ENCODE measurements around the gene ZDHHC12. TPM values are rescaled to one million over a fixed set of nuclear protein-coding genes. Genes with fewer than 3 reads are reported as not detected.
"Not testable (repeated sequence)": the region's sequence is repeated elsewhere in the genome, so short reads cannot be mapped to it uniquely, and the experiment has no call there.

ZDHHC12 gene
- total RNA-seq, 2 experiments from 2014 or later, result 45.3 to 49.5 TPM

- ATAC-seq (no peak), DNase-seq (no peak)
- no peak overlapping the region for H3K4me3 Mint-ChIP-seq
- no peak overlapping the region for H3K27ac Mint-ChIP-seq
- peaks cover 17% of the 10 kb centered on the region for H3K4me1 Mint-ChIP-seq
- ChIA-PET CTCF (interaction anchor here (0.6 to 1.4 kb wide), 4 partner anchors 10 to 121 kb away, joined by 3 to 6 read pairs (median 3); partner anchors contain the start of gene ENDOG), POLR2A (interaction anchor here (0.5 to 1.8 kb wide), 6 partner anchors 8 to 237 kb away, joined by 3 to 7 read pairs (median 4); partner anchors contain the start of gene SET)
- peaks cover 46% of the 10 kb centered on the region for H3K36me3 Mint-ChIP-seq (ENCODE audit: low read depth)
- no peaks in the 10 kb centered on the region for H3K9me3 Mint-ChIP-seq (ENCODE audit: low read depth)
- intact Hi-C loops (cut with DNase I, micrococcal nuclease), result no loop called here
- H3K27me3 Mint-ChIP-seq, result no peaks in the 10 kb centered on the region
Measured at GRCh38 chr9:128696923-128697707, 26.8 kb downstream of the ZDHHC12 start.

DNA sequence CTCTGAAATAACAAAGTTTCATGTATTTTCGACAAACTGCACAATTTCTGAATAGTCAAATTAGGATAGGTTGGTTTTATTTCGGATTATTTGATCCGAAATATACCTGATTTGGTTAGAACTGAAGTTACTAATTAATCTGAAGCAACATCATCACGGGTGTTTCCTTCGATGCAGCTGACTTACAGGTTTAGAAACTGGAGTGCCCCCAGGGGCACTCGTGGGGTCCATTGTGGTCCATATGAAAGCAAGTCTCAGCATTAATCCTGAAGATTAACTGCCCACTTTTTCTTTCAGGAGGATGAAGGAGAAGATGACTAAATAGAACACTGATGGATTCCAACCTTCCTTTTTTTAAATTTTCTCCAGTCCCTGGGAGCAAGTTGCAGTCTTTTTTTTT lies 29.6 kb downstream of the ZDHHC12 start:
- POLR2A ChIA-PET, result no interaction called here
- peak overlapping the region; percentile 42 for H3K27ac Mint-ChIP-seq

DNA sequence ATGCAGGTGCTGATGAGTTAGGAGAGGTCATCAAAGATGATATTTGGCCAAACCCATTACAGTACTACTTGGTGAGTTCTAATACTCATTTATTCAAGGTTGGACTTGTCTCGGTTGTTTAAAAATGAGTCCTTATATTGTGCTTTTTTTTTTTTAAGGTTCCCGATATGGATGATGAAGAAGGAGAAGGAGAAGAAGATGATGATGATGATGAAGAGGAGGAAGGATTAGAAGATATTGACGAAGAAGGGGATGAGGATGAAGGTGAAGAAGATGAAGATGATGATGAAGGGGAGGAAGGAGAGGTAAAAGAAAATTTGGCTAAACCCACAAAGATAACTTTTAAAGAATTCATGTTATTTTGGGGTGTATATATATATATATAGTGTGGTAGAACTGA lies 30.2 kb downstream of the ZDHHC12 start:
- ChIA-PET CTCF (interaction anchor here (0.6 to 4.4 kb wide), 5 partner anchors 8 to 102 kb away, joined by 3 to 24 read pairs (median 3); partner anchors contain the start of gene PKN3), POLR2A (interaction anchor here (0.6 to 1.2 kb wide), 2 partner anchors 12 to 31 kb away, joined by 3 to 5 read pairs; partner anchors contain the start of gene ZDHHC12)
- H3K27me3 Mint-ChIP-seq; DNase-seq; intact Hi-C loops (cut with DNase I, micrococcal nuclease); ATAC-seq; H3K9me3 Mint-ChIP-seq (ENCODE audit: low read depth); H3K4me3 Mint-ChIP-seq: not testable (repeated sequence)
- Mint-ChIP-seq H3K4me1 (peaks cover 22% of the 10 kb centered on the region), H3K27ac (peak overlapping the region; percentile 18), H3K36me3 (ENCODE audit: low read depth) (peaks cover 63% of the 10 kb centered on the region)

More for the DNA sequence above, 29.6 kb downstream of the ZDHHC12 start:
- no peak for DNase-seq
- Mint-ChIP-seq H3K27me3 (no peaks in the 10 kb centered on the region), H3K4me1 (peaks cover 22% of the 10 kb centered on the region), H3K36me3 (ENCODE audit: low read depth) (peaks cover 63% of the 10 kb centered on the region), H3K4me3 (no peak overlapping the region), H3K9me3 (ENCODE audit: low read depth) (no peaks in the 10 kb centered on the region)
- intact Hi-C loops (cut with DNase I, micrococcal nuclease), result no loop called here
- ATAC-seq, result no peak
- CTCF ChIA-PET, result interaction anchor here (0.6 to 4.4 kb wide), 2 partner anchors 8 to 101 kb away, joined by 3 to 24 read pairs; partner anchors contain the start of gene PKN3

GRCh38 chr9:128690684-128691034 lies 33.3 kb downstream of the ZDHHC12 start:
- ATAC-seq (no peak), DNase-seq (no peak)
- peak overlapping the region; percentile 99 for H3K4me3 Mint-ChIP-seq
- no peaks in the 10 kb centered on the region for H3K27me3 Mint-ChIP-seq
- intact Hi-C loops (cut with DNase I, micrococcal nuclease), result no loop called here
- peaks cover 50% of the 10 kb centered on the region for H3K4me1 Mint-ChIP-seq
- peaks cover 49% of the 10 kb centered on the region for H3K36me3 Mint-ChIP-seq (ENCODE audit: low read depth)
- H3K27ac Mint-ChIP-seq, result peak overlapping the region; percentile 100
- H3K9me3 Mint-ChIP-seq (ENCODE audit: low read depth), result no peaks in the 10 kb centered on the region
- ChIA-PET CTCF (interaction anchor here (1.0 to 4.4 kb wide), 3 partner anchors 10 to 13 kb away, joined by 3 to 24 read pairs (median 4); partner anchors contain the start of gene PKN3), POLR2A (interaction anchor here (1.3 kb wide), 1 partner anchor 138 kb away, joined by 3 read pairs; the partner anchor contains the start of gene SPTAN1)

DNA sequence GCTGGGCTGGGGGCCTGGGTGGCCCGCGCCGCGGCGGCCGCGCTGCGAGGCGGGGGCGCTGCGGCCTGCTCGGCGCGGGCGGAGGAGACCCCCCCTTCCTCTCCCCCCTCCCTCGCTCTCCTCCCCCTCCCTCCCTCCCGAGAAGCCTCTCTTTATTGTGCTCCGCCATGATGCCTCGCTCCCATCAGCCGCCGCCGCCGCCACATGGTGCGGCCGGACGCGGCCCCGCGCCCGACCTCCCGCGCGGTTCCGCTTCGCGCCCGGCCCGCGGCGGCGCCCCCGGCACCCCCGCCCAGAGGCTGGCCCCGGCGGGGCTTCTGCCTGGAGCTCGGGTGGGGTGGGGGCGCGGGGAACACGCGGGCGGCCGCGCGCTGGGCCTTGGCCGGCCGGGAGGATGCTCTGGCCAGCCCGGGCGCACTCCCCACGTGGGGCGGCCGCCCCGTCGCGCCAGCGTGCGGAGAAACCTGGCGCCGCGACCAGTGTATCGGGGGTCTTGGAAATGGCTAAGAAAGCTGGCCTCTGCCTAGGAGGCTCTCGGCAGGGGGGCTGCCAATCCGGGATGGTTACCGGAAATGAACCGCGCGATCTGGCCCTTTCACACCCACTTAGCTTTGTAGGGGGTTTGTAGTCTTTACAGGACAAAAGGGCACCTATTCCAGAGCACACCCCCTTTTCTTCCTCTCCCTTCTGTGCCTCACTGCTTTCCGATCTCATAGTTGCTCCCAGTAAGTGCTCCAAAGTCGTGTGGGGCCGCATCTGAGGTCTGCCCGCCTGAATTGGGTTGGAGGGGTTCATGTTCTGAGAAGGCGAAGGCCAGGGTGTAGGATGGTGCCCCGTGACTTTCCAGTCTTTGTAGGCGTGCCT lies 33.9 kb downstream of the ZDHHC12 start:
- peaks cover 56% of the 10 kb centered on the region for H3K4me1 Mint-ChIP-seq
- ChIA-PET POLR2A (interaction anchor here (0.6 to 1.3 kb wide), 2 partner anchors 137 to 212 kb away, joined by 3 to 6 read pairs; partner anchors contain the start of gene SPTAN1), CTCF (interaction anchor here (1.0 to 4.4 kb wide), 2 partner anchors 12 to 13 kb away, joined by 3 to 24 read pairs; partner anchors contain the start of gene PKN3)
- H3K27me3 Mint-ChIP-seq, result no peaks in the 10 kb centered on the region
- H3K36me3 Mint-ChIP-seq (ENCODE audit: low read depth), result peaks cover 46% of the 10 kb centered on the region
- no peaks in the 10 kb centered on the region for H3K9me3 Mint-ChIP-seq (ENCODE audit: low read depth)
- ATAC-seq (no peak), DNase-seq (peak; percentile 71)
- H3K27ac Mint-ChIP-seq, result peak overlapping the region; percentile 100
- H3K4me3 Mint-ChIP-seq, result peak overlapping the region; percentile 99
- intact Hi-C loops (cut with DNase I, micrococcal nuclease), result loop anchor here (1.0 to 5.0 kb wide), 21 partner anchors 12 to 903 kb away; partner anchors contain the start of genes DOLK (in 2 of the 2), ENDOG (in 2 of the 2), NUP188 (in 2 of the 2) and ZDHHC12 (in 2 of the 2)

DNA sequence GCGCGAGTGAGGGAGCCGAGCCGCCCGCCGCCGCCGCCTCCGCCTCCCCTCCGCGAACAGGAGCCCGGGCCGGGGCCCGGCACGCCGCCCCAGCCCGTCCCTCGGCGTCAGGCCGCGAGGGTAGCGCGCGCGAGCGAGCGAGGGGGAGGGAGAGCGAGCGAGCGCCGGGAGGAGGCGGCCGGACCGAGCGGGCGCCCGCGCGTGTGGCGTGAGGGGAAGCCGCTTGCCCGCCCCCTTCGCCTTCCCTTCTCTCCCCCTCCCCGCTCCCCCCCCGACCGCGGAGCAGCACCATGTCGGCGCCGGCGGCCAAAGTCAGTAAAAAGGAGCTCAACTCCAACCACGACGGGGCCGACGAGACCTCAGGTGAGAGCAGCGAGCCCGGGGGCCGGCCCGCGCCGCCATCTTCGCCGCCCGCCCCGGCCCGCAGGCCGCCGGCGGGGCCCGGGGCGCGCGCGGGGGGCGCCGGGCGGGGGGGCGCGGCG lies 34.6 kb downstream of the ZDHHC12 start:
- POLR2A ChIA-PET, result interaction anchor here (0.6 to 2.1 kb wide), 4 partner anchors 8 to 232 kb away, joined by 3 to 4 read pairs (median 4); partner anchors contain the start of gene SPTAN1
- CTCF ChIA-PET, result interaction anchor here (1.6 kb wide), 1 partner anchor 13 kb away, joined by 3 read pairs; the partner anchor contains the start of gene PKN3
- no peaks in the 10 kb centered on the region for H3K27me3 Mint-ChIP-seq
- ATAC-seq, result no peak
- intact Hi-C loops (cut with DNase I, micrococcal nuclease), result loop anchor here (1.0 to 5.0 kb wide), 21 partner anchors 13 to 902 kb away; partner anchors contain the start of genes DOLK (in 2 of the 2), ENDOG (in 2 of the 2), NUP188 (in 2 of the 2) and ZDHHC12 (in 2 of the 2)
- no peaks in the 10 kb centered on the region for H3K9me3 Mint-ChIP-seq (ENCODE audit: low read depth)
- peaks cover 63% of the 10 kb centered on the region for H3K4me1 Mint-ChIP-seq
- H3K27ac Mint-ChIP-seq, result no peak overlapping the region
- peaks cover 40% of the 10 kb centered on the region for H3K36me3 Mint-ChIP-seq (ENCODE audit: low read depth)
- peak overlapping the region; percentile 38 for H3K4me3 Mint-ChIP-seq
- no peak for DNase-seq

GRCh38 chr9:128688501-128689292 lies 35.2 kb downstream of the ZDHHC12 start, which contains the start of gene SET:
SET (plus strand) TSS chr9:128689222; CDS start chr9:128689583, 361 bp downstream.
- no peaks in the 10 kb centered on the region for H3K9me3 Mint-ChIP-seq (ENCODE audit: low read depth)
- POLR2A ChIA-PET, result interaction anchor here (0.6 to 2.1 kb wide), 3 partner anchors 9 to 231 kb away, joined by 3 to 4 read pairs (median 4); no protein-coding TSS in a partner anchor

DNA sequence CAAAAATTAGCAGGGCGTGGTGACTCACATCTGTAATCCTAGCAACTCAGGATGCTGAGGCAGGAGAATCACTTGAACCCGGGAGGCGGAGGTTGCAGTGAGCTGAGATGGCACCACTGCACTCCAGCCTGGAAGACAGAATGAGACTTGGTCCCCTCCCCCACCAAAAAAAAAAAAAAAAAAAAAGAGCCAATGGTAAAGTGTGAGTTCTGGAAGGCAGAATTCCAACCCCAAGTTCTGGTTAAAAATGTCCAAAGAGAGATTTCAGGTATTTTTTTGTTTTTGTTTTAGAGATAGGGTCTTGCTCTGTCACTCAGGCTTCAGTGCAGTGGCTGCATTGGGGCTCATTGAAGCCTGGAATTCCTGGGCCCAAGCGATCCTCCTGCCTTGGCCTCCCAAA lies 36.5 kb downstream of the ZDHHC12 start:
- H3K4me3 Mint-ChIP-seq, result peak overlapping the region; percentile 10
- H3K4me1 Mint-ChIP-seq, result peaks cover 58% of the 10 kb centered on the region
- intact Hi-C loops (cut with DNase I, micrococcal nuclease), result loop anchor here (5.0 kb wide), 3 partner anchors 130 to 900 kb away; partner anchors contain the start of genes CDK9 (in 1 of the 2), DOLK (in 1 of the 2), ENDOG (in 1 of the 2) and NUP188 (in 1 of the 2)
- CTCF ChIA-PET, result interaction anchor here (1.2 kb wide), 1 partner anchor 10 kb away, joined by 3 read pairs; no protein-coding TSS in a partner anchor
- POLR2A ChIA-PET, result interaction anchor here (2.1 kb wide), 1 partner anchor 16 kb away, joined by 4 read pairs; no protein-coding TSS in a partner anchor
- H3K36me3 Mint-ChIP-seq (ENCODE audit: low read depth), result peaks cover 31% of the 10 kb centered on the region
- H3K9me3 Mint-ChIP-seq (ENCODE audit: low read depth), result no peaks in the 10 kb centered on the region
- DNase-seq (no peak), ATAC-seq (no peak)
- H3K27me3 Mint-ChIP-seq, result no peaks in the 10 kb centered on the region
- peak overlapping the region; percentile 67 for H3K27ac Mint-ChIP-seq

More at GRCh38 chr9:128688501-128689292, 35.2 kb downstream of the ZDHHC12 start, which contains the start of gene SET:
- ATAC-seq, result peak; percentile 71
- intact Hi-C loops (cut with DNase I, micrococcal nuclease), result loop anchor here (1.0 to 5.0 kb wide), 22 partner anchors 14 to 901 kb away; partner anchors contain the start of genes DOLK (in 2 of the 2), ENDOG (in 2 of the 2), NUP188 (in 2 of the 2) and ZDHHC12 (in 2 of the 2)
- H3K27me3 Mint-ChIP-seq, result no peaks in the 10 kb centered on the region
- peaks cover 61% of the 10 kb centered on the region for H3K4me1 Mint-ChIP-seq
- CTCF ChIA-PET, result interaction anchor here (1.6 kb wide), 1 partner anchor 13 kb away, joined by 3 read pairs; the partner anchor contains the start of gene PKN3
- H3K4me3 Mint-ChIP-seq, result peak within 1 kb of the TSS; percentile 99
- H3K27ac Mint-ChIP-seq, result peak within 1 kb of the TSS; percentile 94
- peak; percentile 96 for DNase-seq
- peaks cover 38% of the 10 kb centered on the region for H3K36me3 Mint-ChIP-seq (ENCODE audit: low read depth)
